Neural cell (in vitro differentiated cells): ENCODE data around the gene LBX2. TPM values are rescaled to one million over a fixed set of nuclear protein-coding genes. Genes with fewer than 3 reads are reported as not detected.

Source experiments
- H2AFZ ChIP-seq: fragments of 200-600, 300-800 bp; sonication (generic), shearing (Covaris generic); 2 replicates; pipeline ENCODE4 v1.6.0; 2014; ENCODE audit warnings: low read depth, mild to moderate bottlenecking, antibody characterized with exemption, low read length, moderate library complexity
- H3F3A ChIP-seq: fragments of 200-600 bp; shearing (Covaris generic); 2 replicates; pipeline ENCODE4 v1.6.1; 2016; ENCODE audit warnings: mild to moderate bottlenecking, moderate library complexity, mixed read lengths, antibody characterized with exemption, low read length; ENCODE audit not compliant: insufficient read depth, poor library complexity, severe bottlenecking
- H3K27ac ChIP-seq: fragments of 200-600, 300-800 bp; sonication (generic), shearing (Covaris generic); 2 replicates; pipeline ENCODE4 v1.5.1; 2014; ENCODE audit warnings: mild to moderate bottlenecking, low read length, moderate library complexity
- H3K27me3 ChIP-seq: fragments of 300-800, 200-600 bp; sonication (generic), shearing (Covaris generic); 2 replicates; pipeline ENCODE4 v1.6.0; 2014; ENCODE audit warnings: mild to moderate bottlenecking, low read depth, low read length, moderate library complexity; ENCODE audit not compliant: insufficient read depth
- H3K36me3 ChIP-seq: fragments of 300-800, 200-600 bp; sonication (generic), shearing (Covaris generic); 2 replicates; pipeline ENCODE4 v1.5.1; 2014; ENCODE audit warnings: mild to moderate bottlenecking, antibody characterized with exemption, low read length, moderate library complexity; ENCODE audit not compliant: insufficient read depth
- H3K4me2 ChIP-seq: fragments of 300-800, 200-600 bp; sonication (generic), shearing (Covaris generic); 2 replicates; pipeline ENCODE4 v1.6.0; 2014; ENCODE audit warnings: mild to moderate bottlenecking, low read length
- H3K4me3 ChIP-seq: fragments of 300-800, 200-600 bp; sonication (generic), shearing (Covaris generic); 2 replicates; pipeline ENCODE4 v1.5.1; 2014; ENCODE audit warnings: mild to moderate bottlenecking, low read length, moderate library complexity
- H3K79me2 ChIP-seq: fragments of 200-600 bp; shearing (Covaris generic); replicated peaks from 2 replicates; pipeline ENCODE4 v1.6.0; 2014; ENCODE audit warnings: mild to moderate bottlenecking, low read length, moderate library complexity; ENCODE audit not compliant: insufficient read depth
- H3K9ac ChIP-seq: fragments of 300-800, 200-600 bp; sonication (generic), shearing (Covaris generic); 2 replicates; pipeline ENCODE4 v1.6.1; 2016; ENCODE audit warnings: mild to moderate bottlenecking, low read length, mixed read lengths
- H3K9me2 ChIP-seq: fragments of 200-600 bp; shearing (Covaris generic); 2 replicates; pipeline ENCODE4 v1.6.1; 2016; ENCODE audit warnings: mild to moderate bottlenecking, low read length, mixed read lengths; ENCODE audit not compliant: insufficient read depth
- H3K9me3 ChIP-seq: fragments of 200-600, 300-800 bp; sonication (generic), shearing (Covaris generic); 2 replicates; pipeline ENCODE4 v1.6.1; 2016; ENCODE audit warnings: mild to moderate bottlenecking, mixed run types, low read length, moderate library complexity, mixed read lengths
- H4K20me1 ChIP-seq: fragments of 200-600 bp; shearing (Covaris generic); 2 replicates; pipeline ENCODE4 v1.6.1; 2016; ENCODE audit warnings: mild to moderate bottlenecking, mixed run types; ENCODE audit not compliant: insufficient read depth
- EP300 ChIP-seq: fragments of 450-650 bp; conservative IDR thresholded peaks from 2 replicates; pipeline ENCODE4 v1.6.1; 2014; ENCODE audit warnings: antibody characterized with exemption, mild to moderate bottlenecking, moderate library complexity; ENCODE audit not compliant: poor library complexity, severe bottlenecking
- EZH2 ChIP-seq: fragments of 200-600, 300-800 bp; shearing (Covaris generic), sonication (generic); IDR thresholded peaks from 2 replicates; pipeline ENCODE4 v1.6.1; 2014; ENCODE audit warnings: antibody characterized with exemption, low read length, borderline replicate concordance, mild to moderate bottlenecking; ENCODE audit not compliant: insufficient read depth, poor library complexity, severe bottlenecking
- MXI1 ChIP-seq: fragments of 450-650 bp; conservative IDR thresholded peaks from 2 replicates; pipeline ENCODE4 v1.6.1; 2014; ENCODE audit warnings: antibody characterized with exemption, mild to moderate bottlenecking; ENCODE audit not compliant: poor library complexity, severe bottlenecking
- POLR2AphosphoS5 ChIP-seq: IDR thresholded peaks from 2 replicates; pipeline ENCODE4 v1.6.1; 2012
- RAD21 ChIP-seq: fragments of 450-650 bp; conservative IDR thresholded peaks from 2 replicates; pipeline ENCODE4 v1.6.1; 2014; ENCODE audit warnings: antibody characterized with exemption, mild to moderate bottlenecking, moderate library complexity
- SMC3 ChIP-seq: fragments of 450-650 bp; conservative IDR thresholded peaks from 2 replicates; pipeline ENCODE4 v1.6.1; 2014; ENCODE audit warnings: antibody characterized with exemption, mild to moderate bottlenecking, moderate library complexity; ENCODE audit not compliant: poor library complexity
- TAF1 ChIP-seq: IDR thresholded peaks from 2 replicates; pipeline ENCODE4 v1.6.1; 2012; ENCODE audit warnings: low read depth
- polyA plus RNA-seq: library from polyadenylated mRNA; depleted of rRNA; stranded (reverse); fragments of >200 nt; gene quantifications from 2 replicates; pipeline ENCODE4 v1.2.3, GENCODE V29; 2014
- TF ChIP-seq, protein P1 (sequence below): IDR thresholded peaks from 2 replicates; pipeline ENCODE4 v1.6.1; 2012; ENCODE audit warnings: borderline replicate concordance
- TF ChIP-seq, protein P2 (sequence below): fragments of 450-650 bp; IDR thresholded peaks from 2 replicates; pipeline ENCODE4 v1.5.1; 2014; ENCODE audit warnings: antibody characterized with exemption, mild to moderate bottlenecking, moderate library complexity; ENCODE audit not compliant: poor library complexity, severe bottlenecking

LBX2 gene
- polyA plus RNA-seq, 1 donor from 2014 or later: not detected

DNA sequence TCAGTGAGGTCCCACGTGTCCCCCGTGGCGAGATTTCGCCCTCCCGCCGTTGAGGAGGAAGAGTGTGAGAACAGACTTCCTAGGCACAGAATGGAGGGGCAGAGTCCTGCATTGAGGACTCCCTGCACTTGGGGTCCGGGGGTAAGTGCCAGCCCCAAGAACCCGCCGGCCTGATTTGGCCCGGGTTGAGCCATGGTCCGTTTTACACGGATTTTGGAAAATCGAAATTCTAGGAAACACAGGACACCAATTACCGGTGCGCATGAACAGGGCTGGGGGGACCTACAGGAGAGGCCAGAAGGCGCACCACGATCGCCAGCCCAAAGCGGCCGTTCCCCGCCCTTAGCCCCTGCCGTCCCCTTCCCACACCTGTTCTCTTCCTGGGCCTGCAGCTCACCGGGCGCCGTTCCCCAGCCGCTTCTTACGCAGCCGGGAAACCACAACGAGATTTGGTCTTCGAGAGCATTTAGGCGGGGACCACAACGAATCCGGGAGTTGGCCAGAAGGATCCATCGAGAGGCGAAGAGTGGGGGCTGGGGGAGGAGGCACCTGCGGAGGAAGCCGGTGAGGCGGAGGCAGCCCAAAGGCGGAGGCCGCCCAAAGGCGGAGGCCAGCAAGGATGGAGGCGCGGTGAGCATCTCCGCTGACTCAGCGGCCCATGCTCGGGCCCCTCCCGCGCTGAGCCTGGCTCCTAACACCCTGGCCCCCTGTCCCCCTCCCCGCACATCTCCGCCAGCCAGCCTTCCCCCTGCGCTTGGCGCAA, 14.4 kb upstream of the LBX2 start:
- no peaks in the 10 kb centered on the region for H3K9me2 ChIP-seq
- peaks cover 98% of the 10 kb centered on the region for H3K27me3 ChIP-seq
- no peak overlapping the region for H3K9ac ChIP-seq
- H2AFZ ChIP-seq: no peak overlapping the region
- H4K20me1 ChIP-seq: no peaks in the 10 kb centered on the region
- no peaks in the 10 kb centered on the region for H3K9me3 ChIP-seq
- TF ChIP-seq SMC3 (no peak), MXI1 (no peak), POLR2AphosphoS5 (peak; percentile 100)
- no peak overlapping the region for H3K27ac ChIP-seq
- no peak overlapping the region for H3K4me3 ChIP-seq
- no peaks in the 10 kb centered on the region for H3K36me3 ChIP-seq
- H3F3A ChIP-seq: no peaks in the 10 kb centered on the region
- H3K4me2 ChIP-seq: no peak overlapping the region
- H3K79me2 ChIP-seq: no peaks in the 10 kb centered on the region

DNA sequence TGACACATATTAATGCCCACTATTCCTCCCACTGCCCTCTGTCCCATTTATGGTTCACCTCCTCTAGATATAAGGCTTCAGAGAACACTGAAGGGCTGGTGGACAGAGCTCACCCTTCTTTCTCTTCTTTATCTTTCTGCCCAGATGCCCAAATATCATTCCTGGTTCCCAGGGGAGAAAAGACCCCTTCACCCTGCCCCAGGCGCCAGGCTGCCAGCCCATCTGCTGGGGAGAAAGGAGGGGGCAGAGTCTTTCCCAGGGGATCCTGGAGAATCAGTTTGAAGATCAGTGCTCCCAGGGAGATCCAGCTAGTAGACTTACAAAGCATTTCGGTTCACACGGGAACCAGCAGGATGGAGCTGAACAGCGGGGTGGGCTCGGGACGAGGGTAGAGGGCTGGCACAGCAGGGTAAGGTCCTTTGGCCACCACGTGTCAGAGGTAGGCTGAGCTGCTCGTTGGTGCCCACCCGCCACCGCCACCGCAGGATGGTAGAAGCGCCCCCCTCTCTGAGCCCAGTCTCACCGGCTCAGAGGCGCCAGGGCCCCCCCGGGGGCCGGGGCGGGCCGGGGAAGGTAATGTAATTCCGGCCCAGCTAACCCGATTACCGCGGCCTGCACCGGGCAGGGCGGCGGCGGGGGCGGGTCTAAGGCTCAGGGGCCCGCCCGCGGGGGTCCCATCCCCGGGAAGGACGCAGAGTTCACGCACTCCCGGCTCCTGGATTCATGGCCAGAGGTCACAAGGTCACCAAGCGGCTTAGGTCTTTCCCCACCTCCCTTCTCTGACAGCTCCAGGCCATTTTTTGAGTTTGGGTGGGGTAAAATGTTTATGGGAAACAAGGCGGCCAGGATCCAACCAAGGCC, 13.6 kb upstream of the LBX2 start:
- TF ChIP-seq, protein P1, sequence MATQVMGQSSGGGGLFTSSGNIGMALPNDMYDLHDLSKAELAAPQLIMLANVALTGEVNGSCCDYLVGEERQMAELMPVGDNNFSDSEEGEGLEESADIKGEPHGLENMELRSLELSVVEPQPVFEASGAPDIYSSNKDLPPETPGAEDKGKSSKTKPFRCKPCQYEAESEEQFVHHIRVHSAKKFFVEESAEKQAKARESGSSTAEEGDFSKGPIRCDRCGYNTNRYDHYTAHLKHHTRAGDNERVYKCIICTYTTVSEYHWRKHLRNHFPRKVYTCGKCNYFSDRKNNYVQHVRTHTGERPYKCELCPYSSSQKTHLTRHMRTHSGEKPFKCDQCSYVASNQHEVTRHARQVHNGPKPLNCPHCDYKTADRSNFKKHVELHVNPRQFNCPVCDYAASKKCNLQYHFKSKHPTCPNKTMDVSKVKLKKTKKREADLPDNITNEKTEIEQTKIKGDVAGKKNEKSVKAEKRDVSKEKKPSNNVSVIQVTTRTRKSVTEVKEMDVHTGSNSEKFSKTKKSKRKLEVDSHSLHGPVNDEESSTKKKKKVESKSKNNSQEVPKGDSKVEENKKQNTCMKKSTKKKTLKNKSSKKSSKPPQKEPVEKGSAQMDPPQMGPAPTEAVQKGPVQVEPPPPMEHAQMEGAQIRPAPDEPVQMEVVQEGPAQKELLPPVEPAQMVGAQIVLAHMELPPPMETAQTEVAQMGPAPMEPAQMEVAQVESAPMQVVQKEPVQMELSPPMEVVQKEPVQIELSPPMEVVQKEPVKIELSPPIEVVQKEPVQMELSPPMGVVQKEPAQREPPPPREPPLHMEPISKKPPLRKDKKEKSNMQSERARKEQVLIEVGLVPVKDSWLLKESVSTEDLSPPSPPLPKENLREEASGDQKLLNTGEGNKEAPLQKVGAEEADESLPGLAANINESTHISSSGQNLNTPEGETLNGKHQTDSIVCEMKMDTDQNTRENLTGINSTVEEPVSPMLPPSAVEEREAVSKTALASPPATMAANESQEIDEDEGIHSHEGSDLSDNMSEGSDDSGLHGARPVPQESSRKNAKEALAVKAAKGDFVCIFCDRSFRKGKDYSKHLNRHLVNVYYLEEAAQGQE: no peak
- no peak for TF ChIP-seq SMC3
- TF ChIP-seq TAF1: no peak
- TF ChIP-seq, protein P2, sequence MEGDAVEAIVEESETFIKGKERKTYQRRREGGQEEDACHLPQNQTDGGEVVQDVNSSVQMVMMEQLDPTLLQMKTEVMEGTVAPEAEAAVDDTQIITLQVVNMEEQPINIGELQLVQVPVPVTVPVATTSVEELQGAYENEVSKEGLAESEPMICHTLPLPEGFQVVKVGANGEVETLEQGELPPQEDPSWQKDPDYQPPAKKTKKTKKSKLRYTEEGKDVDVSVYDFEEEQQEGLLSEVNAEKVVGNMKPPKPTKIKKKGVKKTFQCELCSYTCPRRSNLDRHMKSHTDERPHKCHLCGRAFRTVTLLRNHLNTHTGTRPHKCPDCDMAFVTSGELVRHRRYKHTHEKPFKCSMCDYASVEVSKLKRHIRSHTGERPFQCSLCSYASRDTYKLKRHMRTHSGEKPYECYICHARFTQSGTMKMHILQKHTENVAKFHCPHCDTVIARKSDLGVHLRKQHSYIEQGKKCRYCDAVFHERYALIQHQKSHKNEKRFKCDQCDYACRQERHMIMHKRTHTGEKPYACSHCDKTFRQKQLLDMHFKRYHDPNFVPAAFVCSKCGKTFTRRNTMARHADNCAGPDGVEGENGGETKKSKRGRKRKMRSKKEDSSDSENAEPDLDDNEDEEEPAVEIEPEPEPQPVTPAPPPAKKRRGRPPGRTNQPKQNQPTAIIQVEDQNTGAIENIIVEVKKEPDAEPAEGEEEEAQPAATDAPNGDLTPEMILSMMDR: no peak
- TF ChIP-seq MXI1: no peak
- TF ChIP-seq POLR2AphosphoS5: no peak
- no peak for TF ChIP-seq EZH2
- no peak for TF ChIP-seq EP300
- no peak for TF ChIP-seq RAD21
- no peak overlapping the region for H2AFZ ChIP-seq

More for the DNA sequence above, 13.6 kb upstream of the LBX2 start:
- no peaks in the 10 kb centered on the region for H3K36me3 ChIP-seq
- no peaks in the 10 kb centered on the region for H3K9me2 ChIP-seq
- H3K4me3 ChIP-seq: no peak overlapping the region
- no peaks in the 10 kb centered on the region for H3K79me2 ChIP-seq
- no peaks in the 10 kb centered on the region for H4K20me1 ChIP-seq
- peaks cover 95% of the 10 kb centered on the region for H3K27me3 ChIP-seq
- H3K9ac ChIP-seq: no peak overlapping the region
- H3K27ac ChIP-seq: no peak overlapping the region
- H3F3A ChIP-seq: peaks cover 3% of the 10 kb centered on the region
- H3K4me2 ChIP-seq: no peak overlapping the region
- H3K9me3 ChIP-seq: no peaks in the 10 kb centered on the region
